Frontal cortex (tissue), 4 donors: ENCODE measurements around the gene CHAF1A. TPM values are rescaled to one million over a fixed set of nuclear protein-coding genes. Genes with fewer than 3 reads are reported as not detected.
A peak's percentile ranks its signal among the peaks of the same experiment; 100 is the strongest.

Experiments
- DNase-seq, 2 donors: peaks; one replicate each; pipeline ENCODE4 v3.0.0; 2012; ENCODE audit warnings: low spot score in 2 of 2
- FAIRE-seq: peaks from 2 replicates; lab custom pipeline; 2012; peaks lifted over from hg19 to GRCh38; lab: Jason Lieb, UNC
- total RNA-seq: library from RNA; depleted of rRNA; stranded (reverse); fragments of >200 nt; gene quantifications from one replicate; pipeline ENCODE4 v1.2.3, GENCODE V29; 2014
- donor health status: control.
- donor health status: control.
- donor health status: control.

CHAF1A gene
- total RNA-seq, 1 donor from 2014 or later: 11.8 TPM

DNA sequence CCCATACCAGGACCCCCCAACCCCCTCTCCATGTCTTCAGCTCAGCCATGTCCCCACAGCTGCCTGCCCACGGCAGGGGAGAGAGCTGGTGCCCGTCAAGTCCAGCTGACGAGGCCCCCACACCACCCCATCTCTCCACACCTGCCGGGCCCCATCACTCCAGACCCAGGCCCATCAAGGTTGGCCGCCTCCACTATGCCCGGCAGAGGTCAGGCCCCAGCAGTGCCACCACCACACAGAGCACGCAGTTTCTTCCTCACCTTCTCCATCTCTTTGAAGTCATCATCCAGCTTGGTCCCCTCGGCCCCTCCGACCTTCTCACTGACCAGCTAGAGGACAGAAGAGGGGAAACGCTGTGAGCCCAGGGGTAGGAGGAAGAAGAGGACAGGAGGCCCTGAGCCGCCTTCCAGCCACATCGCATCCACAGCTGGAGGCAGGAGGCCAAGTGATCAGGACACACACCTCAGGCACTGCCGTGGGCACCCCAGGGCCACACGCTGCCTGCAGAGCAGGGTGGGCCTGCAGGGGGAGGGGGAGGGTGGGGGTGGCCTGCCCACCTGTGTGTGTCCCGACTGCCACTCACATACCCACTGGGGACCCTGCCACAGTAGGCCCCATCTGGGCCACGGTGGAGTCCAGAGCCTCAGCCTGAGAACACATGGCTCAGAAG lies 35.6 kb upstream of the CHAF1A start:
- FAIRE-seq (no peak), DNase-seq (no peak)

DNA sequence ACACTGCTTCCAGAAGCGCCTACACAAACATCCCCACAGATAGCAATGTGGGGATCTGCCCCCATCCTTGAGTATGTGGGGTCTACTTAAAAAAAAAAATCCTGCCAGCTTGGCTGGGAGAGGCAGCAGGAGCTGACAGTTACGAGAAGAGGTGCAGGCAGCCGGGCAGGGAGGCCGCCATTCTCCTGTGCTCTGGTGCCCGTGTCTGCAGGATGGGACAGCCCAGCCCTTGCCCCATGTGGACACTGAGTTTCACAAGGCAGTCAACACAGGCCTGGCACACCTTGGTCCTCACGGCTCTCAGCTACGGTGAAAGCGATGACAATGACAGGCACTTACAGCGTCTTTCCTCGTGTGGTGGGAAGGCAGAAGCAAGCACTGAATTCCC lies 35.1 kb upstream of the CHAF1A start:
- FAIRE-seq (no peak), DNase-seq (no peak)

GRCh38 chr19:4367781-4368127 lies 34.7 kb upstream of the CHAF1A start:
- FAIRE-seq: no peak
- DNase-seq: no peak

DNA sequence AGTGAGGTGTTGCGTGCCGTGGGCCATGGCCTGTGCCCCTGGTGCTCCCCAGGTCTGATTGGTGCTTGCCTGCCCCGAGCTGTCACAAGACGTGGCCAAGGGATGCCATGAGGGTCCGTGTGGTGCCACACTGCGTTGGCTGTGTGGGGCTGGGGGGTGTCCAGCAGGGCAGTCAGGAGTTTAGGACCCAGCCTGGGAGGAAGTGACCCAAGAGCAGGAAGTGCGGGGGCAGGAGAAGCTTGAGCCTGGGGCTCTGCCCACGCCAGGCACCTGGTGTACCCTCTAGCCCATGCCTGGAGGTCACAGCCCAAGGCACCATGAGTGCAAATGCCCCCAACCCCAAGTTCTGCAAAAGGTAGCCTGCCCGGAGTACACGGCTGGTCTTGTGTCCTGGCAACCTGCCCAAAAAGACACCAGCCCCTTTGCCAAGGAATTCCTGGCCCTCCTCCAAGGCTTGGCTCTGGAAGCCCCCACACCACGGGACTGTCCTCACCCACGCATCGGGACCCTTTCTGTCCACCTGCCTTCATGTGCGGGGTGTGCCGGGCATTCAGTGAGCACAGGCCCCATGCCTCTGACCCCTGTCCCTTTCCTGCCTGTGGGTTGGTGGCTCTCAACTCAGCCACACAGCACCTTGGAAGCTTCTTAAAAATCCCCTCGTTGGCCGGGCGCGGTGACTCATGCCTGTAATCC lies 34.2 kb upstream of the CHAF1A start:
- FAIRE-seq: no peak
- no peak for DNase-seq

DNA sequence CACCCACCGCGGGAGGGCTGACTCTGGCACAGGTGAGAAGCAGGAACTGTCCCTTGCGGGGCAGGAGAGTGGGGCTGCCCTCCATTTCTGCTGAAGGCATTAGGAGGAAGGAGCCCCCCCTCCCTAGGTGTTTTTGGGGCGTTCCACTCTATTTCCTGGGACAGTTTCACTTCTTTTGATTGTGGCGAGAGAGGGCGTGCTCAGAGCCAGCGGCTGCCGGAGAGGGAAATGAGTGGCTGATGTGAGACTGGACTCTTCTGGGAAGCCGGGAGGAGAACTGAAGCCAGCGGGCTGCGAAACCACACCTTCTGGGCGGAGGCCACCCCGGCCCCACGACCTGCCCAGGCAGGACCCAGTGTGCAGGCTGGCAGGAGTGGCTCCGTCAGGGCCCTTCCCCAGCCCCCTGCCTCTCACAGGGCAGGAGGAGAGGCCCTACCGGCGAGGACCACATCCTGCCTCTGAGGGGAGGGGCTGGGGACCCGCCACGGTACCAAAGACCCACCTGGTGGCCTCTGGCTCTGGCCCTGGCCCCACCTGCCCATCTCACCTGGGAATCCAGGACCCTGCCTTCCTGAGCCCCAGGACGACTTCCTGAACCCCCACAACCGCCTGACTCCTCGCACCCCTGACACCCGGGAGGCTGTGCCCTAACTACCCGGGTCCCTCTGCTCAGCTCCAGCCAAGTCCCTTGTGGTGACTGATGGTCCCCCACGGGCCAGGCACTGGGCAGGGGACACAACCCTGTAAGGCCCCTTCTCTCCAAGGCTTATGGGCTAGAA lies 33.1 kb upstream of the CHAF1A start:
- FAIRE-seq (no peak), DNase-seq (no peak)

- DNase-seq (peak in 1 of 2 donors; percentile 68), FAIRE-seq (no peak)
Observed at GRCh38 chr19:4369888-4370260, 32.6 kb upstream of the CHAF1A start.

DNA sequence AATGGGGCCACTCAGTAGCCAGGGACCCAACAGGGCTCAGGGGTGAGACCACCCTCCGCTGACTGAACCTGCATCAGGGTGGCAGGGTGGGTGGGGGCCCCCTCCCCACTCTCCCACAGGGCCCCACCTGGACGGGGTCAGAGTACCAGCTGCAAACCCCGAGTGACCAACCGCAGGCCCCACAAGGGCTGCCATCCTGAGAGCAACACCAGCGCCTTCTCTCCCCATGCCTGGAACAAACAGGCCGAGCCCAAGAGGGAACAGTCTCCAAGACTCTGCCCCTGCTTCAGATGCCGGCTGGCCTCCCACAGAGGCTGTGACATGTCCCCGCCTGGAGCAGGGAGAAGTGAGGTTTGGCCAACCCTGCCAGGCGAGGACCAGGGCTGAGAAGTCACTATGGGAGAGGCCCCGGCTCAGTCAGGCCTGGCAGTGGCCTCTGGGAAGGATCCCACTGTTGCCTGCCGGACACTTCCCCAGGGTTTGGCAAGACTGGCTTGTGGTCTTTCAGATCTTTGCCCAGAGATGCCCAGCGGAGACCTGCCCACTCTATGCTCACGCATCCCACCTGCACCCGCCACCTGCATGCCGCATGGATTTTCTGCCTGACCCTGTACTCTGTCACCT lies 31.9 kb upstream of the CHAF1A start:
- no peak for FAIRE-seq
- DNase-seq: no peak

- no peak for FAIRE-seq
- no peak for DNase-seq
Observed at GRCh38 chr19:4371247-4372164, 30.9 kb upstream of the CHAF1A start.

DNA sequence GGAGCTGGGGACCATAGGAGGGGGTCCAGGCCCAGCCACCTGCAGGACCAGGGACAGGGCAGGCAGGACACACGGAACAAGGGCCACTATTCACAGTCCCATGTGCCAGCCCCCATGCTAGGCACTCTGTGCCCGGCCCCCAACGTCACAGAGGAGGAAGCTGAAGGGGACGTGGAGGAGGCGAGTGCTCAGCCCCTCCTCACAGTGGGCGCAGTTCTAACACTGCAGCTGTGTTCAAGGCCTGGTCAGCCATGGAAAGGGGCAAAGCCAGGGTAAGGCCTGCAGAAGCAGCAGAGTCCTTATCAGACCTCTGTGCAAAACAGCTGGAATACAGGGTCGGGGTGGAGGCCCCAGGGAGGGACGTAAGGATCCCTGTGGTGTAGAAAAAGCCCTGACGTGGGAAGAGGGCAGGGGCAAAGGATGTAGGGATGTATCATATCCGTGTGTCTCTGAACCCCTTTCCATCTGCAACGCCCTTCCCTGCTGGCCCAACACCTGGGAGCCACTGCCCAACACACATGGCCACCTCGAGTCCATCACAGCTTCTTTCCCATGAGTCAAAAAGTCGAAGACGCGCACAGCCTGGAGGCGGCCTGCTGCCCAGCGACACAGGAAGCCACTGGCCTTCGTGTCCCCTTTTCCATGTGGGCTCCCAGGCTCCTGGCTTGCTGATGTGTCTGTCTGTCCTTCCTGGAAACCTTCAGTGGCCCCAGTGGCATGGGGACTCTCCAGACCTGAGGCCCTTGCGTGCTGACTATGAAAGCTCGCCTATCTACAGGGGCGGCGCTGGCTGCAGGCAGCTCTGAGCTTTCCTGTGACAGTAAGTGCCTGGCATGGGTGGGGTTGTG lies 30.1 kb upstream of the CHAF1A start:
- FAIRE-seq: no peak
- DNase-seq: no peak

DNA sequence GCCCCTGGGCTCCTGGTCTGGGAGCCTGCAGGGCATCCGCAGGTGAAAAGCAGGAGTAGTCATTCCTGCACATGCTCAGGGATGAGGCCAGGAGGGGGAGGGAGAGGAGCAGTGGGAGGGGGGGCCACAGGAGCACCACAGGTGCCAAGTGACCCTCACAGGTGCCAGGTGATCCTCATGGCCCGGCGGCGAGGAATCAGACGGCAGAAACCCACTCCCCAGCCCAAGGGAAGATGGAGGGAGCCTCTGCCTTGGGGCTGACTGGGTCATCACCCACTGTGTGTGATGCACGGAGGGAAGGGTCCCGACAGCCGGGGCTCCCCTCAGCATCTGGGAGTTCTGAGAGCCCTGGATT lies 29.4 kb upstream of the CHAF1A start:
- FAIRE-seq: no peak

DNA sequence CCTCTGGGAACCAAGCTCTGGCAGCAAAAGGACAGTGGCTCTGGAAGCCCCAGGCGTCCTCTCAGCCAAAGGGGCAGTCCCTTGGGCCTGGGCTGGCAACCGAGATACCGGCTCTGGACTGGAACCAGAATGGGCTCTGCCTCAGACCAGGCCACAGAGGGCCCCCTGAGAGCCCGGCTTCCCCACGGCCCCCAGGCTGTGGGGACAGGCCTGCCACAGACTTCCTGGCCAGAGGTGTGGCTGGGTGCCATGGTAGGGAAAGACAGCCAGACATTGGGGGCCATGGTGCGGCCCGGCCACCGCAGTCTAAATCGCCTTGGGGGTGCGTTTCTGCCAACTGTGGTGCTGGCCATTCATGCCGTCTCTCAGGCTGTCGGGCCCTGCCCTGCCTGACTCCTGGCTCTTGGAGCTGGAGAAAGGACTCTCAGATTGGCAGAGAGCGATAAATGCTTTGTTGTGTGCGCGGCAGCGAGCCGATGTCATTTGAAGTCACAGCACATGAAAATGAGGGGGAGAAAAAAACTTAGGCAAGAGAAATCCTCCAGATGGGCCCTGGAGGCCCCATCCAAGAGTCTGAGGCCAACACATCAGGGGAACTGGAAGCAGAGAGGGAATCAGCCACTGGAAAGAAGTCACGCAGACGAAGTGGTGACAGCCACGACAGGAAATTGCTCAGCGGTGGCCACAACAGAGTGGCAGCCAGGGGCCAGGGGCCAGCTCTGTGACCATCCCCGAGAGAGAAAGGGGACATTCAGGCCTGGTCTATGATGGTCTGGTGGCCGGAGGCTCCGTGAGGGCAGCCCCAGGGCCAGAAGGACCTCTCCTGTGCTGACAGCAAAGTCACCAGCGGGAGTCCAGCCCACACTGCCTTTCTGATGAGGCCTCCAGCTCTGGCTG lies 28.6 kb upstream of the CHAF1A start:
- DNase-seq: no peak

More for the DNA sequence above, 29.4 kb upstream of the CHAF1A start:
- no peak for DNase-seq

GRCh38 chr19:4374498-4375163 lies 27.8 kb upstream of the CHAF1A start:
- DNase-seq (no peak), FAIRE-seq (no peak)

More for the DNA sequence above, 28.6 kb upstream of the CHAF1A start:
- FAIRE-seq: no peak

- FAIRE-seq: no peak
Observed at GRCh38 chr19:4375164-4376027, 27.0 kb upstream of the CHAF1A start.

DNA sequence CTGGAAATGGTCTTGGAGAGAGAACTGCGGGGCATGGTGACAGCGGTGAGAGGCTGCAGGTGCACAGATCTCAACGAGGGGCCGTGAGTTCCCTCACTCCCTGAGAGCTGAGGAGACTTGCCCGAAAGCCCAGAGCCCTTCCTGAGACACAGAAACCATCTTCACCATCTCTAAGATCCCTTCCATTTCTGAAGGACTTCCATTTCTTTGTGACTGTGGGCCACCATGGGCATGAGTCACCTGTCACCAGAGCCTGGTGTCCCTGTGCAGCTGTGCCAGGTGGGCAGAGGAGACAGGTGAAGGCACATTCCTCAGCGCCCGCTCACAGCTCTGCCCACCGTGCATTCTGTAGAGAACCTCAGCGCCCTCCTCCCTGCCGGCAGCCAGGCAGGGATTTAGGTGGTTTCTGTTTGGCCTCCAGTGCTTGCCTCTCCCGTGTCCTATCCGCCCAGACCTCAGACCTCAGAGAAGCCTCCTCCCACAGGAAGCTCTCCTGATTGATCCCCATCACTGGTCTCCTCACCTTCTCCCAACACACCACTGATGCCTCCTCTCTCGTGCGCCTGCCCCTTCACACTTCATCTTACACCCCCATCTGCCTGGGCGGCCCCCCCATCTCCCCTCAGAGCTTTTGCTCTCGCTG lies 26.3 kb upstream of the CHAF1A start:
- no peak for DNase-seq
- no peak for FAIRE-seq

More at GRCh38 chr19:4375164-4376027, 27.0 kb upstream of the CHAF1A start:
- DNase-seq: no peak

- DNase-seq: no peak
- no peak for FAIRE-seq
Observed at GRCh38 chr19:4376671-4376990, 25.8 kb upstream of the CHAF1A start.
